HL-60 (cell line): ENCODE measurements around the gene S100A16.

Experiments used
- CTCF ChIP-seq: IDR thresholded peaks from one replicate; pipeline ENCODE4 v1.5.1; 2011; ENCODE audit warnings: low read length, control low read depth, inconsistent platforms; ENCODE audit not compliant: insufficient read depth
- GABPA ChIP-seq: IDR thresholded peaks from 2 replicates; pipeline ENCODE4 v1.6.1; 2012; ENCODE audit warnings: low read depth
- REST ChIP-seq: IDR thresholded peaks from 2 replicates; pipeline ENCODE4 v1.6.1; 2012; ENCODE audit warnings: low read depth; ENCODE audit not compliant: insufficient replicate concordance
- SPI1 ChIP-seq: IDR thresholded peaks from 2 replicates; pipeline ENCODE4 v1.6.1; 2012; ENCODE audit warnings: low read depth, mild to moderate bottlenecking, borderline replicate concordance

- no peak for TF ChIP-seq CTCF
- TF ChIP-seq GABPA: no peak
- TF ChIP-seq SPI1: no peak
- no peak for TF ChIP-seq REST
These were observed 27.9 kb upstream of the S100A16 start for GRCh38 chr1:153640861-153641260.
